Measurements from ENCODE around the gene ADAT2.
A peak's percentile ranks its signal among the peaks of the same experiment; 100 is the strongest.

ADAT2 gene

DNA sequence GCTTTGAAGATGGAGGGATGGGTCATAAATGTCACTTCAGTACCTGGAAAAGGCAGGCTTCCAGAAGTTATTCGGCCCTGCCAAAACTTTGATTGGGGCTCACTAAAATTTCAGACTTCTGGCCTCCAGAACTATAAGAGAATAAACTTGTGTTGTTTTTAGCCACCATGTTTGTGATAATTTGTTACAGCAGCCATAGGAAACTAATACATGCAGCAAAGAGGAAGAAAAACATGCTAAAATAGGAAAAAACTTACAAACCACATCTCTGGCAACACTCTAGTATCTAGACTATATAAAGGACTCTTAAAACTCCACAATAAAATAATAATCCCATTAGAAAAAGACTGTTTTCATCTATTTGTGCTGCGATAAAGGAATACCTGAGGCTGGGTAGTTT is 9.5 kb downstream of the ADAT2 start:
- no peak for DNase-seq

DNA sequence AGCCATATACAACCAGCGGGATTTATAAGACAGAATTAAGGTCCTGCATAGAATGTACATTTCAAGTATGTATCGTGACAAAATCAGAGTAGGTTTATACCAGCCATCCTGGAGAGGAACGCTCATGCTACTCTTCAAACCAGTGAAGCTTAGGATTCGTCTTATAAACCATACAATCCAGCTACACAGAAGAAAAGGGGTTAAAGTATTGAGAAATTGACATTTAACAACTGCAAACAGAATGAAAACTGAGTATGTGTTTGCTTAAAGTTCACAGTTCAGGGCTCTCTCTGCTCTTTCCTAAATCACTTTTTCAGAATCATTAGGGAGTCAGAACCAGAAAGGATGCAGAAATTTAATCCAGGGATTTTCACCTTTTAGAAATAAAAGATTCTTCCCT is 17.9 kb downstream of the ADAT2 start:
- DNase-seq, result no peak

DNA sequence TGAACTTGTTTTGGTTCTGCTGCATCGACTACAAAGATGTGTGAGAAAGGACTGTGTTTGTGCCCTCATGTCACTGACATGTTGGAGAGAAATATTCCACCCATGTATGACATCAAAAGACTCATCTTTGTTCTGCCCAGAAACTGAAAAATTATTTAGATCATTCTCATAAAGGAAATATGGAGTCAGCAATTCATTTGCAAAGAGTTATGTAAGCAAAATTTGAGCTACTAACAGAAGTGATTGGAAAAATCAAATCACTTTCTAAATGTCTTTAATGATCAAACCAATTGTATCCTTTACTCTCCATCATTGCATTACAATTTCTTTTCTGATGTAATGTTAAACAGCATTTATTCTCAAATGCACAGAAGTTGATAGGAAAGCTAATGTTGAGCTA is 19.3 kb downstream of the ADAT2 start:
- no peak for DNase-seq

DNA sequence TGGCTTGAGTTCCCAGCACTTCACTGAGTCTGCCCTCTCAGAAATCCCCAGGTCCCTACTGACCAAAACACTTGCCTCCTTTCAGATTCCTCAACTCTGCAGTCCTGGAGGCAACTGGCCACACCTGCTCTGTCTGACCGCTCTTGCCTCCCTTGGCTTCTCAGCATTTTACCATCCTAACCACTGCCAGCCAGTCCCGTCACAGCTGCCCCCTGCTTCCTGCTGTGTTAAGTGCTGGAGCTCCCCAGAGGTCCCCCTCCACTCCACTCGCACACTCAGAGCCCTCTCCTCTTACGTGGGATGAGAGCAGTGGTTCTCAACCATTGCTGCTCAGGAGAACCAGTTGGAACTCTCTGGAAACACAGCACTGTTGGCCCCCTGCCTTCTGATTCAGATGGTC is 20.5 kb downstream of the ADAT2 start:
- no peak for DNase-seq

DNA sequence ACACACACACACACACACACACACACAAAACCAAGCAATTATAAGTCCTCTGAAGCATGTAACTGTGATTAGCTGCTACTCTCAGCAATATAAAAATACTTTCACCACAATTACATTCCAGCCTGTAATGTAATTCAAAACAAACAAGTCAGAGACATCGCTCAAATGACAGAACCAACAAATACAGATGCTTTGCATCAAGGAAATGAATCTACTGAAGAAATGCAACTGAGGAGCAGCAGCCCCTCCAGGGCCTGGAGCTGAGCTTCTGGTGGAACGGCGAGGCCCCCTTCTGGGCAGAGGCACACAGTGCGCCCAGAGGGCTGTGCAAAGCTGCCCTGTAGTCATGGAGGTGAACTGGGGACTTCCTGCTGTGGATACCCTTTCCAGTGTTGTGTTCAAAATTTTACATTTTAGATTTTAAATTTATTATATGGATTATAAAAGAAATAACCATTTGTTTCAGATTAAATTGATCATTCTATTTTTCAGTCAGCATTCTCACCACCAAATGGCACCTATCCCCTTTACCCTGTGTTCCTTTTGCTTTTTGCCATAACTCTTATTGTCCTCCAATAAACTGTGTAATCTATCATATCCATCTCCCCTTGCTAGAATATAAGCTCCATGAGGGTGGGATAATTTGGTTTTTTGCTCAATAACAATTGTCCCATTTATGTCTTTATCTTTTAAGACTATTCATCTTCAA is 23.2 kb downstream of the ADAT2 start:
- peak; percentile 27 for DNase-seq

DNA sequence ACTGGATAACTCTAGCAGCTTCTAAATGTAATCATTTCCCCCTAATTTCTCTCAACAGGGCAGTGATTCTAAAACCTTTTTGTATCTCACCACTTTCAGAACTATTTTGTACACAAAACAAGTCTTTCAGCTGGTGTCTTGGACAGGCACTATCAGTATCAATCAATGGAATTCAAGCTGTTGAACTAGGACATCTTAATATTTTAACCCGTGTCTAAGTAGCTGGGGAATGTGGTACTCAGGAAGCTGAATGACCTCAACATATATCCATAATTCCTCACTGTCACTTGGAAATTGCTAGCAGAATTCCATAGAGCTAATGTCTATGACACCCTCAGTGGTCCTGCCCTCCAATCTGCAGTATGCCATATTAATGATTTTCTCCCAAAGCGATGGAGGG is 24.5 kb downstream of the ADAT2 start:
- DNase-seq, result no peak

DNA sequence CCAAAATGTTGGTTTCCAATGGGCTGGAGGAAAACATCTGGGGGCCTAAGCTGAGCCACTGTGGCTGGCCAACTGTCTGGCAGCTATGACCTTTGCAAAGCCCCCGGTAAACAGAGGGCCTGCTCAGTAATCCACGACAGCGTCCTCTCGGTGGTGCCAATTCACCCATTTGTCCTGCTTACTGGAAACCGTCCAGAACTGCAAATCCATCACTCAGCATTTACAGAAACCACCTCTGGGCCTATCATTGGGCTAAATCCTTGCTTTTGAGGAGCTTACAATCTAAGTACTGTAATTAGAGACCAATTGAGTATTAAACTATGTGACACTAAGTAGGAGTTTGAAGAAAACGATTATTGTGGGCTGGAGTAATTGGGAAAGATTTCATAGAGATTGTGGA is 31.0 kb downstream of the ADAT2 start:
- no peak for DNase-seq

DNA sequence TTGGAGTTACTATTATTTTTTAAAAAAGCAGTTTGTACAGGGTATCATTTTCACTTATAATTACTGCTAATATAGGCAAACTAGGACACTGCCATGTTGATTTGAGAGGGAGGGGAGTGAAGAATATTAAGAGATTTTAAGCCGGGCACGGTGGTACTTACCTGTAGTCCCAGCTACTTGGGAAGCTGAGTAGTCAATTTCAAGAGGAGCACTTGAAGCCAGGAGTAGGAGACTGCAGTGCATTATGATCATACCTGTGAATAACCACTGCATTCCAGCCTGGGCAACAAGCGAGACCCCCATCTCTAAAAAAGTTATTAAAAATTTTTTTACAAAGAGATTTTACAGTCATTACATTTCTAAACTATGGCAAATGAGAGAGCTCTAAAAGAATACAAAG is 35.7 kb downstream of the ADAT2 start:
- DNase-seq, result no peak

DNA sequence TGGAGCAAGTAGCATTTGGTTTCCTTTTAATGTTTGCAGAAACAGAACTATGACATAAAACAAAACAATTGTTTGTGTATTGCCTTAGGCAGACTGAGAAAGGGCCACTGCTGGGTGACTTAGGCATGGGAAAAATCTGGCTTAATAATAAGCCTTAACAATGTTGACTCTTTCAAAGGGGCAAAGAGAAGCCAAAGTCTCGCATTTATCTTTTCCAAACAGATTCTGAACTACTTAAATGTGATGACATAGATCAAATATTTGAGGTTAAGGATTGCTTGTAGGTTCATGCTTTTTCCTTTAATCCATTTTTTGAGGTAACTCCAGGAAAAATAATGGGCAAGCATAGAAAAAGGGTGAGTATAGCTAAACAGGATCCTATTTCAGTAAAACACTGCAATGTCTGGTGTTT is 39.6 kb downstream of the ADAT2 start:
- DNase-seq, result no peak

DNA sequence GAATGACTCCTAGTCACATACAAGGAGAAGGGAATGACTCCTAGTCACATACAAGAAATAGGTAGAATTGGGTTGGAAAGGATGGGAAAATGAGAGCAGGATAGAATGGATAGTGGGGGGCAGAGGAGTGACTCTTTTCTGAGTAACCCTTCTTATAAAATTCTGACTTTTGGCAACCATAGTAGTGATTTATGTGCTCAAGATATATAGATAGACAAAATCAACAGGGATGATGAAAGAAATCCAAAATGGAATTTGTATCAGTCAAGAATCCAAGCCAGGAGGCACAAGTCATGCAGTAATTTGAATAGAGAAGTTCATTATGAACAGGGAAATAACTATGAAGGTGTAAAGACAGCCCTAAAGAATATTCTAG is 41.7 kb downstream of the ADAT2 start:
- DNase-seq, result no peak

DNA sequence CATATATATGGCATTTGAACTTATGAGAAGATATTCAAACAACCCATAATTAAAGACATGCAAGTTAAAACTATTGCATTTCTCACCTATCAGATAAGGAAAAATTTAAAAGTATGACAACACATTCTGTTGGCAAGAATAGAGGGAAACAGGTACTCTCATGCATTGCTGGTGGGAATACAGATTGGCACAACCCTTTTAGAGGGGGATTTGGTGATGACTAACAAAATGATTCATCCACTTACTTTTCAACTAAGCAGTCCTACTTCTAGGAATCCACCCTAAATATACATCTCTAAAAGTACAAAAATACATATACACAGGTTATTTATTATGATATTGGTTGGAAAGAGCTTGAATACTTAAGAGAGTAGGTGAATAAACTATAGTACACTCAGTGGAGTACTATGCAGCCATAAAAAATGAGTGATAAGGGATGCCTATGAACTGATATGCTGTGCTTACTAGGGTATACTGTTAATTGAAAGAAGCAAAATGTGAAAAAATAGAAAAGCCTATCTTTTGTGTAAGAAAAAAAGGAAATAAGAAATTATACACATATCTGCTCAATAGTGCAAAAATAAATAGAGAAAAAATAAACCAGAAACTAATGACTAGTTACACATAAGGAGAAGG is 42.2 kb downstream of the ADAT2 start:
- no peak for DNase-seq

DNA sequence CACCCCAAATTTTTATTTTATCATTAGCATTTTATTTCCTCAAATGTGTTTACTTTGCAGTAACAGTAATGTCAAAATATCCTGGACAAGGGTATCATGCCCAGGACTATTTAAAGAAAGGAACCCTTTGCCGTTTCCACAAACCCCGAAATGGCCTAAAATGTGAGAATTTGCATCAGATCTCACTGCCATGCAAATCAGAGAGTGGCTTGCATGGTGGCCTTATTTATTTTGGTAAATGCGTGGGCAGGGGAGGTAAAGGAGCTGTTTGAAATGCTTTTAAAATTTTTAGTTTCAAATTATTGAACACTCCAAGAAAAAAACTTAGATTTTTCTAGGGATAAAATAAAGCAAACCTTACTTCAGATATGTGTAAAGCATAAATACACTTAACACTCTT is 43.8 kb downstream of the ADAT2 start:
- DNase-seq, result no peak

DNA sequence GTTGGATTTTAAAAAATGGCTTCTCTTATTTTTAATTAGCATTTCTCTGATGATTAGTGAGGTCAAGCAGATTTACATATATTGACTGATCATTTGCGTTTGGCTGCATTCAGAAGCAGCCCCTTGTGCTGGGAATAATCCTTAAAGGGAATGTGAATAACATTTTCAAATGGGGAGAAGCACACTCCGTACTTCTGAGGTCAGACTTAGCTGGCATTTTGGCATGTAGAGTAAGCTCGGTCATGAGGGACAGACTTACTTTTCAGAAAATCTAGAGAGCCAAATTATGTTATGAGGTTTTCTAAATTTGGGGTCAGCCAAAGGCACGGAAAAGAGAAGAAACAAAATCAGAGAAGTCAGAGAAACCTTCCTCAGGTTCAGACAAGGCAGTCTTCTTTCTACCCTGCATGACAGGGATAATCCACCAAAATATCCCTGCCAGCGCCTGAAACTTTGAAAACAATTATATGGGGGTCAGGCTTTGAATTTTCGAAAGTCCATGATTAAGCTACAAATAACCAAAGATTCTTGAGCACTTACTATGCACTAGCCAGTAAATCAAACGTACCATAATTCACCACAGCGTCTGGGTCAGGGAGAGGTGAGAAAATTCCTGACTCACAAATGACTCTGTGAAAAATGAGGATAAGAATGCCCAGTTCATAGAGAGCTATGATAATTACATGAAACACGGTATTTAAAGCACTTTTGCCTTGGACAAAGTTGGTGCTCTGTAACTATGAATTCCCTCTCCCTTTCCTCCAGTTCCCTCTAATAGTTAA is 44.9 kb downstream of the ADAT2 start:
- DNase-seq, result no peak

DNA sequence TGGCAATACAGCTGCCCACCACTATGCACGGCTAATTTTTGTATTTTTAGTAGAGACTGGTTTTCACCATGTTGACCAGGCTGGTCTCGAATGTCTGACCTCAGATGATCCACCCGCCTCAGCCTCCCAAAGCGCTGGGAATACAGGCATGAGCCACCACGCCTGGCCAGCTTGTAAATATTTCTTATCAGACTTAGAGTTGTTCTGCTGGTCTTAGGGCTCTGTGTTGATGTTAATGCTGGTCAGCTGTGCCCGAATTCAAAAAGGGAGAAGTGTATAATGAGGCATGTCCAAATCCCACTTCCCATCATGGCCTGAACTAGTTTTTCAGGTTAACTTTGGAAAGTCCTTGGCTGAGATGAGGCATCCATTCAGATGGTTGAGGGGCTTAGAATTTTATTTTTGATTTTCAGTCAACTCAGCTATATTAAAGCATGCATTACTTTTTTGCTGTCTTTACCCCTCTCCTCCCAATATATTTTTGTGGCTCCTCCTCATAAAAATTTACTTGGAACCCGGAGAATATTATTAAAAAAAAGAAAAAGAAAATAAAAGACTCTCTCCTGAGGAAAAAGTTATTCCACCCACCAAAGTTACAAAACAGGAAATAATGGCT is 47.7 kb downstream of the ADAT2 start:
- DNase-seq, result no peak

DNA sequence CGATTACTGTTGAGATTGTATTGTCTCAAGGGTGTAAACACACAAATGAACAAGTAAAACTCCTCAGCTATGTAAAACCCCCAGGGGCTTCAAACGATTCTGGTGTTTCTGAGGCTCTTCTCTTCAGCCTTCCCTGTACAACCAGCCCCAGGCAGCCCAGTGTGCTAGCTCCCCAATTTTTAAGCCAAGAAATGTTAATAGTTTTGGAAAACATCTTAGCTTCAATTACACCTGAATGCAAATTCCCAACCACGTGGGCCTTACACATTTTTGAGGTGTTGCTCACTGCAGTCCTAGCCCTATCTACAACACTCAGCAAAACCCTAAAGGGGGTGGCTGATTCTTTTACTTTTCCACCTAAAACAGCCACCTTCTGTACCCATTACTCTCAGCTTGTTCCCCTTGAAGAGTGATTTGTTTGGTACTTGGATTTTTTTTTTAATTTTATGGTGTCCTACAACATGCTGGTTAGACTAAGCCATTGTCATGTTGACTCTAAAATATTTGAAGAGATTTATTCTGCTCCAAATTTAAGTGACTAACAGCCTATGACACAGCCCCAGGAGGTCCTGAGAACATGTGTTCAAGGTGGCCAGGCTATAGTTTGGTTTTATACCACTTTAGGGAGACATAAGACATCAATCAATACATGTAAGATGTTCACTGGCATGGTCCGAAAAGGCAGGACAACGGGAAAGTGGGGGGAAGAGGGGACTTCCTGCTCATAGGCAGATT is 48.7 kb downstream of the ADAT2 start:
- DNase-seq, result no peak

DNA sequence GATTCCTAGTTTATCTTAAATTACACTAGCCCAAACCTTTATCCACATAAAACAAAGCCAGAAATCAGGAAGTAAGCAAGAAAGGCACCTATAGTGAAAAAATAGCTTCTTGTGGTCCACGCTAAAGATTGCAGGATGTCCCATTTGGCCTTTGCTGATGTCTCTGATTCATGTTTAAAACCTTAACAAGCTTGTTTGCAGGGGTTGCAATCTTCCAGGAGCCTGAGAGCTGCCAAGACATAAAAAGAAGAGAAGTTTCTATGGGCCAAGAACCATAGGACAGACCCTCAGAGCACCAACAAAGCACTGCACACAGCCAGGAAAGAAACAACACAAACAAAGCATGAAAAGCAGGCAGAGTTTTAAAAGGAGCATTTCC is 49.4 kb downstream of the ADAT2 start:
- DNase-seq, result no peak

DNA sequence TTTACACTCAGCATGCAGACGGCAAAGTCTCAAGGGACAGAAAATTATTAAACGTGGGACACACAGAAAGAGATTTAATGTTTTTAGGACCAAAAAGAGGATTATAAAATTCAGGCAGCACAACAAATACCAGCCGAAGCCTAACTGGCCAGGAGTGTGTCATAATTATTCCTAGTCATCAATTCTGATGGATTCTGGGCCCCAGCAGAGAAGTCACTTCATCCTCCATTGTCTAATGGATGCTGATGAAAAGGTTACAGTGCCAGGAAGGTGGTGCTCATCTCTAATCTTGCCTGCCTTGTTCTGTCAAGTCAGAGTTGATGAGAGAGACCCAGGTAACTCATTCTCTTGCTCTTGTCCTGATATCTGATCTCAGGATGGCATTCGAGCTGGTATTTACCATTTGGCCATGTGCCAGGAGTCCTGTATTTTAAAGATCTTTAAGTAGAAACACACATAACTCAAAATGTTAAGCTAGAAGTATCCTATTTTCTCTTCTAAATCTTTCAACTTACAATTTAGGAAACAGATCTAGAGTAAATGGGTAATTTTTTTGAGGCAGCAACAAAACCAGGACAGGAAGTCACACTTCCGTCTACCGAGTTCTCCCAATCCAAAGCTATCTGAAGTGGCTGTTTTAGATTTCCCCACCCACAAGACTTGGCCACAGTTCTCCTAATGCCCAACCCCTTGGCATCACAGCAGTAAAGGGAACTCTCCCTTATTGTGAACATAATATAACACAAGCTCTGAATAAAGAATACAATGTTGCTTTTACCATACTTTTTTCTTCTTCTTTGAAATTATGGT is 50.0 kb downstream of the ADAT2 start:
- no peak for DNase-seq

DNA sequence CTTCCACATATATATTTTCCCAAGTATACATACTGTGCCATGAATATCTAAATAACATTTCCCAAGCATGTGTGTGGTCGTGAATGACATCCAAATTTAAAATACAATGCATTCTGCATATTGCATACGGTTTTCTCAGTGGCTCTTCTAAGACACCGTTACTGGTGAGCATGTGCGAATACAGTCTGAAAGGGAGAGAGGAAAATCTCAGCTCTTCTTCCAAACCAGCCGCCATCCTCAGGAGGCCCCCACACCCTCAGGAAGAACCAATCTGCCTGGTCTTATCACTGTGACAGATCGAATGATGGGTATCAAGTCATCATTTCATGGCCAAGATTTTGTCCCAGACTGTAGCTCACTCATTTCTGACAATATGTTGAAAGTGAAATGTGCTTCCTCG is 50.7 kb downstream of the ADAT2 start:
- no peak for DNase-seq

DNA sequence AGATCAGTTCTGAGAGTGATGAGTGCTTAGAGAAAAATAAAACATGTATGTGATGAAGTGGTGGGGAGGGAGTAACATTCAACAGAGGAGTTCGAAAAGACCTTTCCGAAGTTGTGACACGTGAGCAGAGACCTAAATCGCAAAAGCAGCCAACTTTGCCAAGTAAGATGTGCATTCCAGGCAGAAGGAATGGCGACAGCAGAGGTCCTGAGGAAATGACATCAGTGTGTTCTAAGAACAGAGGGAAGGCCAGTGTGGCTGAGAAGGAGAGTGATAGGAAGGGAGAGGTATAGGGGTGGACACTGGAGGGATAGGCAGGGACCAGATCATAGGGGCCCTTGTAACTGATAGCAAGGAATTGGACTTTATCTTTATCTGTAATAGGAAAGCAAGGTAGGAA is 51.3 kb downstream of the ADAT2 start:
- DNase-seq, result no peak

DNA sequence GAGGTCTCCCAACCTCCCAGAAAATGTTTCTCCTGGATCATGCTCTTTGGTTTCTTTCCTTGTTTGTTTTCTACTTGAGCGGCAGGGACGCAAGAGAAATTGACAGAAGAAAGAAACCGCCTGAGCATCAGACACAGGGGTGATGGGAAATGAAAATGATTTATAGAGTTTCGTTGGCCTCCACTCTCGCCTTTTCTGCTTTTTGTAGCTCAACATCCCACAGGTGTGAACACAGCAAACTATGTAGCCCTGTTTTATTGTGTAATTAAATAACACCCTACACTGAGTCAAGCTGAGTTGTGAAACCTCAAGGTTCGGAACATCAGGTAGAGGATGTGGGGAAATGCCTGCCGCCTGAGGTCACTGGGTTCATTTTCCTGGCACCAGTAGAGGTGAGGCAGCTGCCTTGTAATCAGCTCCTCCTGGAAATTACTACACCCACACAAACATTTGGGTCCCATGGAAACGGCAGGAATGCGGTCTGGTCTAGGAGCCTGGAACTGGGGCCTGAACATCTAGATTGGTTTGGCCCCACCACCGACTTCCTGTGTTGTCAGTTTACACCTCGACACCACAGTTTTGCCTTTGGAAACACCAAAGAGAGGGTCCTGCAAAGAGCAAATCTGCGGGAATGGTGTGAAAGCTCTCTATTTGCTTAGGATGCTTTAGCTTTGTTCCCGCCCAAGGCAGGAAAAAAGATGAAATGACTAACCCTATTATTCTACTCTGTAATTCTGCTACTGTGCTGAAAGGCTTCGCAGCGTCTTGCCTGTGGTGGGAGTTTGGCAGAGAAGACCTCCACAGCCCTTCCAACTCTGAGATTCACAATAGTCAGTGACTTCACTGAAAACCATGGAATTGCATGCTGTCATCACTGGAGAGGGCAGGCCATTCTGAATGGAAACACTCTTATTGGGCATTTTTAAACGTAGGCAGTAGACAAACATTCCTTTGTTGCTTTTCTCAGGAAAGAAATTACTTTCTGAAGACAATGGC is 53.0 kb downstream of the ADAT2 start:
- DNase-seq, result no peak
